Astrocyte (in vitro differentiated cells and primary cell): Measurements from ENCODE around the gene CDHR2. TPM values are rescaled to one million over a fixed set of nuclear protein-coding genes. Genes with fewer than 3 reads are reported as not detected.

ENCODE experiments used
- DNase-seq: peaks from one replicate; pipeline ENCODE4 v3.0.0-alpha.2; 2010; ENCODE audit warnings: low read depth
- FAIRE-seq: peaks from 2 replicates; lab custom pipeline; 2011; peaks lifted over from hg19 to GRCh38; lab: Jason Lieb, UNC
- H2AFZ ChIP-seq: 2 replicates; pipeline ENCODE4 v1.6.0; 2012; ENCODE audit warnings: low read depth, low read length, inconsistent platforms
- H3K27ac ChIP-seq: 2 replicates; pipeline ENCODE4 v1.5.1; 2011; ENCODE audit warnings: low read depth, low read length, inconsistent platforms
- H3K27me3 ChIP-seq: 2 replicates; pipeline ENCODE4 v1.6.0; 2011; ENCODE audit warnings: low read length, inconsistent platforms; ENCODE audit not compliant: insufficient read depth
- H3K36me3 ChIP-seq: 2 replicates; pipeline ENCODE4 v1.5.1; 2011; ENCODE audit warnings: low read length, inconsistent platforms; ENCODE audit not compliant: insufficient read depth
- H3K4me1 ChIP-seq: 2 replicates; pipeline ENCODE4 v1.5.1; 2011; ENCODE audit warnings: low read length, inconsistent platforms; ENCODE audit not compliant: insufficient read depth
- H3K4me2 ChIP-seq: 2 replicates; pipeline ENCODE4 v1.6.0; 2012; ENCODE audit warnings: low read length, inconsistent platforms
- H3K4me3 ChIP-seq: 2 replicates; pipeline ENCODE4 v1.5.1; 2011; ENCODE audit warnings: low read depth, mild to moderate bottlenecking, low read length, inconsistent platforms; ENCODE audit not compliant: insufficient read depth
- H3K79me2 ChIP-seq: 2 replicates; pipeline ENCODE4 v1.6.0; 2012; ENCODE audit warnings: mild to moderate bottlenecking, low read length, inconsistent platforms; ENCODE audit not compliant: insufficient read depth
- H3K9ac ChIP-seq: 2 replicates; pipeline ENCODE4 v1.6.0; 2012; ENCODE audit warnings: mild to moderate bottlenecking, low read length, inconsistent platforms
- H3K9me3 ChIP-seq: 2 replicates; pipeline ENCODE4 v1.5.1; 2012; ENCODE audit warnings: low read depth, mild to moderate bottlenecking, low read length, inconsistent platforms; ENCODE audit not compliant: insufficient read depth
- H4K20me1 ChIP-seq: 2 replicates; pipeline ENCODE4 v1.6.0; 2012; ENCODE audit warnings: low read length, inconsistent platforms; ENCODE audit not compliant: insufficient read depth
- H3K27ac Mint-ChIP-seq: one replicate; pipeline ENCODE4 v1.8.0; 2021; ENCODE audit warnings: mild to moderate bottlenecking, mixed read lengths; ENCODE audit not compliant: unreplicated experiment
- H3K27me3 Mint-ChIP-seq: one replicate; pipeline ENCODE4 v1.8.0; 2021; ENCODE audit warnings: low read depth, mixed read lengths; ENCODE audit not compliant: unreplicated experiment
- H3K36me3 Mint-ChIP-seq: one replicate; pipeline ENCODE4 v1.8.0; 2021; ENCODE audit warnings: low read depth, mixed read lengths; ENCODE audit not compliant: unreplicated experiment
- H3K4me1 Mint-ChIP-seq: one replicate; pipeline ENCODE4 v1.8.0; 2021; ENCODE audit warnings: low read depth, mixed read lengths; ENCODE audit not compliant: unreplicated experiment
- H3K4me3 Mint-ChIP-seq: one replicate; pipeline ENCODE4 v1.8.0; 2021; ENCODE audit warnings: mild to moderate bottlenecking, moderate library complexity, mixed read lengths; ENCODE audit not compliant: unreplicated experiment
- H3K9me3 Mint-ChIP-seq: one replicate; pipeline ENCODE4 v1.8.0; 2021; ENCODE audit warnings: mild to moderate bottlenecking, mixed read lengths; ENCODE audit not compliant: unreplicated experiment
- CTCF ChIP-seq: IDR thresholded peaks from 2 replicates; pipeline ENCODE4 v1.5.1; 2011; ENCODE audit warnings: low read depth, mild to moderate bottlenecking, inconsistent platforms, low read length, moderate library complexity; ENCODE audit not compliant: insufficient read depth
- EZH2 ChIP-seq: IDR thresholded peaks from 2 replicates; pipeline ENCODE4 v1.6.1; 2012; ENCODE audit warnings: mild to moderate bottlenecking, low read length, inconsistent platforms; ENCODE audit not compliant: insufficient read depth
- total RNA-seq: library from RNA; stranded (reverse); gene quantifications from 2 replicates; pipeline ENCODE4 v1.2.1, GENCODE V29; 2021

The CDHR2 gene
- total RNA-seq, 1 donor from 2014 or later: 0.43 TPM

- H2AFZ ChIP-seq: no peak overlapping the region
- TF ChIP-seq CTCF (no peak), EZH2 (no peak)
- no peak overlapping the region for H3K9ac ChIP-seq
- FAIRE-seq (no peak), DNase-seq (no peak)
- Mint-ChIP-seq H3K27ac (no peak overlapping the region), H3K4me3 (no peak overlapping the region), H3K4me1 (peaks cover 2% of the 10 kb centered on the region), H3K36me3 (peaks cover 2% of the 10 kb centered on the region), H3K27me3 (no peaks in the 10 kb centered on the region), H3K9me3 (no peaks in the 10 kb centered on the region)
- no peak overlapping the region for H3K4me2 ChIP-seq
- H3K4me1 ChIP-seq: peaks cover 4% of the 10 kb centered on the region
- H3K36me3 ChIP-seq: no peaks in the 10 kb centered on the region
- H3K27ac ChIP-seq: no peak overlapping the region
- no peaks in the 10 kb centered on the region for H3K27me3 ChIP-seq
- H4K20me1 ChIP-seq: peaks cover 23% of the 10 kb centered on the region
- H3K79me2 ChIP-seq: peaks cover 22% of the 10 kb centered on the region
- no peaks in the 10 kb centered on the region for H3K9me3 ChIP-seq
- no peak overlapping the region for H3K4me3 ChIP-seq
These were observed 20.8 kb upstream of the CDHR2 start for GRCh38 chr5:176528301-176528700.

GRCh38 chr5:176528761-176529115 lies 20.4 kb upstream of the CDHR2 start:
- Histone ChIP-seq H4K20me1 (peaks cover 27% of the 10 kb centered on the region), H3K9me3 (no peaks in the 10 kb centered on the region), H3K27ac (no peak overlapping the region), H3K79me2 (peaks cover 26% of the 10 kb centered on the region), H2AFZ (no peak overlapping the region), H3K4me2 (no peak overlapping the region), H3K9ac (no peak overlapping the region), H3K4me3 (no peak overlapping the region), H3K36me3 (no peaks in the 10 kb centered on the region), H3K27me3 (no peaks in the 10 kb centered on the region), H3K4me1 (peaks cover 5% of the 10 kb centered on the region)
- no peak for FAIRE-seq
- Mint-ChIP-seq H3K9me3 (no peaks in the 10 kb centered on the region), H3K4me1 (peaks cover 6% of the 10 kb centered on the region), H3K27me3 (no peaks in the 10 kb centered on the region), H3K36me3 (peaks cover 2% of the 10 kb centered on the region), H3K4me3 (no peak overlapping the region), H3K27ac (no peak overlapping the region)
- TF ChIP-seq CTCF (no peak), EZH2 (no peak)
- DNase-seq: no peak

- no peak overlapping the region for H3K27ac ChIP-seq
- no peak overlapping the region for H2AFZ ChIP-seq
- no peaks in the 10 kb centered on the region for H3K27me3 ChIP-seq
- Mint-ChIP-seq H3K4me3 (no peak overlapping the region), H3K36me3 (peaks cover 2% of the 10 kb centered on the region), H3K27ac (no peak overlapping the region), H3K27me3 (no peaks in the 10 kb centered on the region), H3K4me1 (peaks cover 11% of the 10 kb centered on the region), H3K9me3 (no peaks in the 10 kb centered on the region)
- FAIRE-seq: no peak
- H3K36me3 ChIP-seq: no peaks in the 10 kb centered on the region
- no peak overlapping the region for H3K4me2 ChIP-seq
- no peak overlapping the region for H3K4me3 ChIP-seq
- H3K4me1 ChIP-seq: peaks cover 10% of the 10 kb centered on the region
- peaks cover 31% of the 10 kb centered on the region for H3K79me2 ChIP-seq
- H3K9ac ChIP-seq: no peak overlapping the region
- TF ChIP-seq EZH2: no peak
- TF ChIP-seq CTCF: no peak
- H4K20me1 ChIP-seq: peaks cover 32% of the 10 kb centered on the region
- DNase-seq: no peak
- H3K9me3 ChIP-seq: no peaks in the 10 kb centered on the region
These were observed 19.9 kb upstream of the CDHR2 start for GRCh38 chr5:176529116-176529740.
